Mesothelial cell of epicardium (in vitro differentiated cells): ENCODE data around the gene FAM204A. TPM values are rescaled to one million over a fixed set of nuclear protein-coding genes. Genes with fewer than 3 reads are reported as not detected.

Experiments used
- DNase-seq, 2 experiments: peaks; one replicate each; pipeline ENCODE4 v3.0.0; 2021; ENCODE audit warnings: low spot score in 2 of 2; ENCODE audit not compliant: unreplicated experiment in 2 of 2
- H3K27ac Mint-ChIP-seq: 2 replicates; pipeline ENCODE4 v1.8.0; 2021; ENCODE audit warnings: mixed read lengths
- H3K27me3 Mint-ChIP-seq: 2 replicates; pipeline ENCODE4 v1.8.0; 2021; ENCODE audit warnings: low read depth, mixed read lengths
- H3K36me3 Mint-ChIP-seq: 2 replicates; pipeline ENCODE4 v1.8.0; 2021; ENCODE audit warnings: mixed read lengths
- H3K4me1 Mint-ChIP-seq: 2 replicates; pipeline ENCODE4 v1.8.0; 2021; ENCODE audit warnings: mixed read lengths
- H3K4me3 Mint-ChIP-seq: 2 replicates; pipeline ENCODE4 v1.8.0; 2021; ENCODE audit warnings: mild to moderate bottlenecking, moderate library complexity, mixed read lengths
- H3K9me3 Mint-ChIP-seq: 2 replicates; pipeline ENCODE4 v1.8.0; 2021; ENCODE audit warnings: mixed read lengths
- total RNA-seq: library from RNA; stranded (reverse); gene quantifications from 3 replicates; pipeline ENCODE4 v1.2.1, GENCODE V29; 2021
- TF ChIP-seq, protein P1 (sequence below): fragments of 200-600 bp; sonication (generic); IDR thresholded peaks from one replicate; pipeline ENCODE4 v1.5.0; 2021; ENCODE audit warnings: antibody characterized with exemption; ENCODE audit not compliant: unreplicated experiment

Gene FAM204A
- total RNA-seq, 1 donor from 2014 or later: 54.6 TPM

DNA sequence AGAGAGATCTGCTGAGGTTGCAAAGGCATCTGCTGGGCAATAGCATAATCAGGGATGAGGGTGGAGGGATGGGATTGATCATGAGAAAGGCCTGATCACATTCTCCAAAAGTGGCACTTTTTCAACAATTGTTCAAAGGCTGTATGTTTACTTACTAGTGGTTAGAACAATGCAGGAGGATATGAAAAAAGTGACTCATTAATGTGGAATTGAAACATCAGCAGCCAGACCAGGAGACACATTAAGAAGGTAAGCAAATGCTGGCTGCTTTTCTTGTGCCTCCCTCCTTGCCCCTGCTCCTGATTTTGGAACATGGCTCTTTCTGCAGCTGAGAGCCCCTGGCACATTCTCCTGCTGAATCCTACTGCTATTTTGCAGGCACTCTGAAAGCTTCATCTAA lies 63.5 kb downstream of the FAM204A start:
- Mint-ChIP-seq H3K36me3 (peaks cover 2% of the 10 kb centered on the region), H3K9me3 (peaks cover 13% of the 10 kb centered on the region), H3K27me3 (peaks cover 46% of the 10 kb centered on the region), H3K4me3 (no peak overlapping the region), H3K4me1 (no peaks in the 10 kb centered on the region), H3K27ac (no peak overlapping the region)
- TF ChIP-seq, protein P1, sequence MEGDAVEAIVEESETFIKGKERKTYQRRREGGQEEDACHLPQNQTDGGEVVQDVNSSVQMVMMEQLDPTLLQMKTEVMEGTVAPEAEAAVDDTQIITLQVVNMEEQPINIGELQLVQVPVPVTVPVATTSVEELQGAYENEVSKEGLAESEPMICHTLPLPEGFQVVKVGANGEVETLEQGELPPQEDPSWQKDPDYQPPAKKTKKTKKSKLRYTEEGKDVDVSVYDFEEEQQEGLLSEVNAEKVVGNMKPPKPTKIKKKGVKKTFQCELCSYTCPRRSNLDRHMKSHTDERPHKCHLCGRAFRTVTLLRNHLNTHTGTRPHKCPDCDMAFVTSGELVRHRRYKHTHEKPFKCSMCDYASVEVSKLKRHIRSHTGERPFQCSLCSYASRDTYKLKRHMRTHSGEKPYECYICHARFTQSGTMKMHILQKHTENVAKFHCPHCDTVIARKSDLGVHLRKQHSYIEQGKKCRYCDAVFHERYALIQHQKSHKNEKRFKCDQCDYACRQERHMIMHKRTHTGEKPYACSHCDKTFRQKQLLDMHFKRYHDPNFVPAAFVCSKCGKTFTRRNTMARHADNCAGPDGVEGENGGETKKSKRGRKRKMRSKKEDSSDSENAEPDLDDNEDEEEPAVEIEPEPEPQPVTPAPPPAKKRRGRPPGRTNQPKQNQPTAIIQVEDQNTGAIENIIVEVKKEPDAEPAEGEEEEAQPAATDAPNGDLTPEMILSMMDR: no peak
- DNase-seq: no peak

DNA sequence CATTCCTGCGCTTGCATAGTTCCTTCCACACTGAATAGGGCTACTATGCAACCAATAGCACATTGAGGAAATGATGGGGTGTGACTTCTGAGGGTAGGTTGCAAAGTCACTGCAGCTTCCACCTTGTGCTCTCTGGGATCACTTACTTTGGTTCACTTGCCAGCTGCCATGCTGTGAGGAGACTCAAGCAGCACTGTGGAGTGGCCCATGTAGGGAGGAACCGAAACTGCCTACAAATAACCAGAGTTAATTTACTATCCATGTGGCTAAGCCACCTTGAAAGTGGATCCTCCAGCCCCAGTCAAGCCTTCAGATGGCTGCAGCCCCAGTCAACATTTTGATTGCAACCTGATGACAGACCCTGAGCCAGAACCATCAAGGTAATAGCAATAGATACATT lies 64.3 kb downstream of the FAM204A start:
- Mint-ChIP-seq H3K4me3 (no peak overlapping the region), H3K36me3 (peaks cover 2% of the 10 kb centered on the region), H3K27me3 (peaks cover 45% of the 10 kb centered on the region), H3K4me1 (no peaks in the 10 kb centered on the region), H3K27ac (no peak overlapping the region), H3K9me3 (peaks cover 13% of the 10 kb centered on the region)
- DNase-seq: no peak
- TF ChIP-seq, protein P1: no peak

DNA sequence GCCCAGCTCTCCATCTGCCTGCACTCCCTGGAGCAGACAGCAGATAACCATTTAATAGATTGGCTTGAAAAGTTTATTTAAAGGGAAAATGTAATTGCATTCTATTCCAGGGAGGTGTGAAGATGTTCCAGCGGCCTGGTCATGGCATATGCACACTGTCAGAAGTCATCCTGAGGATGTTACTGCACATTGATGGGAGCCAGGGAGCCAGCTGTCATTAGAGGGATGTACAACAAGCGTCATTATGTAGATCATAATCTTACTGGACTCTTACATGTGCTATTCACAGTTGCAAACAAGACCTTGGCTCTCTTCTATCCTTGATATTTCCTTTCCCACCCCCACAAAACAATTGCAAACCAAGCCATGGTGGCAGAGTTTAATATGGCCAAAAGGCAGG lies 65.4 kb downstream of the FAM204A start:
- Mint-ChIP-seq H3K27ac (no peak overlapping the region), H3K9me3 (peaks cover 13% of the 10 kb centered on the region), H3K36me3 (peaks cover 2% of the 10 kb centered on the region), H3K4me3 (no peak overlapping the region), H3K4me1 (peaks cover 8% of the 10 kb centered on the region), H3K27me3 (peaks cover 45% of the 10 kb centered on the region)
- DNase-seq: no peak
- TF ChIP-seq, protein P1: no peak

DNA sequence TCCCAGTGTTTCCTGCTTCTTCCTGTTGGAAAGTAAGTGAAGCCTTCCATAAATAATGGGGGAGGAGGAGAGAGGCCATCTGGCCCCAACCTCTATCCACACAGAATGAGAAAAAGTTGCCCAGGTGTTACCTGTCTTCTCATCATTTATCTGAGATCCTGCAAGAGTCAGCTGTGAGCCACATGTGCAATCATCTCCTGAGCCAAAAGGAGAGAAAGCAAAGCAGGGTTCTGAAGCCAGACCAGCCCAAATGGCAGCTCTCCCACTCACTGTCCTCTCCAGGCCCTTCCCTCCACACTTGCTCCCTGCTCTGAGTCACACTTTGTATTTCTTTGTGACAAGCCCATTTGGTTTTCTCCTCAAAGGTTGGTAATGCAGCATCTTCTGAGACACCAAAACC lies 65.9 kb downstream of the FAM204A start:
- H3K4me1 Mint-ChIP-seq: peaks cover 11% of the 10 kb centered on the region
- peaks cover 45% of the 10 kb centered on the region for H3K27me3 Mint-ChIP-seq
- no peak overlapping the region for H3K27ac Mint-ChIP-seq
- no peak for DNase-seq
- H3K4me3 Mint-ChIP-seq: no peak overlapping the region
- H3K36me3 Mint-ChIP-seq: peaks cover 2% of the 10 kb centered on the region
- H3K9me3 Mint-ChIP-seq: peaks cover 13% of the 10 kb centered on the region
- TF ChIP-seq, protein P1: no peak

DNA sequence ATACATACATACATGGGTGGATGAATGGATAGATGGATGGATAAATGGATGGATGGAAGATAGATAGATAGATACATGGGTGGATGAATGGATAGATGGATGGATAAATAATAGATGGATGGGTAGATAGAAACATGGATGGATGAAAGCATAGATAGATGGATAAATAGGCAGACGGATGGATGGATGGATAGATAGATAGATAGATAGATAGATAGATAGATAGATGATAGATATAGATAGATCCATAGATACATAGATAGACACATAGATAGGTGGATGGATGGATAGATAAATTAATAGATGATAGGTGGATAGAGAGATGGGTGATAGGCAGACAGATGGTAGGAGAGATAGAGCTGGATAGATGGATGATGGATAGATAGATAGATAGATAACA lies 68.5 kb downstream of the FAM204A start:
- no peak overlapping the region for H3K27ac Mint-ChIP-seq
- no peak for DNase-seq
- H3K4me3 Mint-ChIP-seq: no peak overlapping the region
- peaks cover 2% of the 10 kb centered on the region for H3K36me3 Mint-ChIP-seq
- peaks cover 20% of the 10 kb centered on the region for H3K27me3 Mint-ChIP-seq
- TF ChIP-seq, protein P1: no peak
- peaks cover 9% of the 10 kb centered on the region for H3K9me3 Mint-ChIP-seq
- peaks cover 11% of the 10 kb centered on the region for H3K4me1 Mint-ChIP-seq

DNA sequence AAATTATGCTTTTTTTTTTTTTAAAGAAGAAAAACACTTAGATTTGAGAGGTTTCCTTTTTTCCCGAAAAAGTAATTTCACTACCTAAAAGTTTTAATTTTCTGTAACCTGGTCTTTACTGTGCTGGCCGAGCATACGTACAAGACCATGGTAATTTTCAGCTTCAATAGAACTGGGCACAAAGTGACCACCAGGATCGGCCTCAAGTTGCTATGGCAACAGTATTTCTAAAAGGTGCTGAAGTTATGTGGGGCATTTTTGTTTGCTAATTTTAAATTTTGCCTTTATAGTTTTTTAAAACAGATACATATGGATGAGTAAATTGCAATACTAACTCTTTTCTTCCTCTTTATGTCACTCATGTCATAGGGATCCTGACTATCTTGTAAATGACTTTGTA lies 69.4 kb downstream of the FAM204A start:
- TF ChIP-seq, protein P1: no peak
- no peak for DNase-seq
- H3K4me1 Mint-ChIP-seq: peaks cover 11% of the 10 kb centered on the region
- peaks cover 5% of the 10 kb centered on the region for H3K9me3 Mint-ChIP-seq
- no peak overlapping the region for H3K27ac Mint-ChIP-seq
- peaks cover 2% of the 10 kb centered on the region for H3K36me3 Mint-ChIP-seq
- H3K27me3 Mint-ChIP-seq: peaks cover 13% of the 10 kb centered on the region
- H3K4me3 Mint-ChIP-seq: no peak overlapping the region
